Tibial artery (tissue), 4 donors: ENCODE data around the gene GTF3C1.

Source experiments
- DNase-seq, 2 donors: peaks; one replicate each; pipeline ENCODE4 v3.0.0-alpha.2; 2019
- H3K27ac ChIP-seq, 2 donors: fragments of 200-600 bp; sonication (generic) in 1 of 2; 1 replicate in 1 of 2; 2 replicates in 1 of 2; pipeline ENCODE4 v1.5.1; 2018 to 2019; ENCODE audit warnings: mild to moderate bottlenecking in 1 of 2
- H3K27me3 ChIP-seq, 2 donors: fragments of 200-600 bp; sonication (generic) in 1 of 2; one replicate each; pipeline versions ENCODE4 v1.5.1 to v1.6.0; 2016 to 2019
- H3K36me3 ChIP-seq, 3 donors: fragments of 200-600 bp; sonication (generic) in 2 of 3; one replicate each; pipeline ENCODE4 v1.5.1; 2016 to 2019; ENCODE audit warnings: mild to moderate bottlenecking in 2 of 3
- H3K4me1 ChIP-seq, 4 donors: fragments of 200-600 bp; sonication (generic) in 2 of 4; 1 replicate in 3 of 4; 2 replicates in 1 of 4; pipeline ENCODE4 v1.5.1; 2016 to 2019
- H3K4me3 ChIP-seq, 2 donors: fragments of 200-600 bp; sonication (generic) in 1 of 2; 1 replicate in 1 of 2; 2 replicates in 1 of 2; pipeline ENCODE4 v1.5.1; 2018 to 2019; ENCODE audit warnings: mild to moderate bottlenecking in 2 of 2
- H3K9me3 ChIP-seq, 3 donors: fragments of 200-600 bp; sonication (generic) in 1 of 3; one replicate each; pipeline ENCODE4 v1.5.1; 2016 to 2019
- CTCF ChIP-seq, 2 experiments: fragments of 200-600 bp in 1 of 2; fragments of 450-650 bp in 1 of 2; IDR thresholded peaks; one replicate each; pipeline ENCODE4 v1.5.1; 2017 to 2019; ENCODE audit warnings: antibody characterized with exemption in 2 of 2, mild to moderate bottlenecking in 1 of 2, moderate library complexity in 1 of 2
- intact Hi-C: fragments of 100-400 bp; cut with DNase I; formaldehyde crosslinking; loops from one replicate; pipeline ENCODE4 v1.15.0; 2023; ENCODE audit warnings: low total_unique reads

The GTF3C1 gene

GRCh38 chr16:27482397-27483087 lies 67.2 kb downstream of the GTF3C1 start:
- H3K9me3 ChIP-seq, result no peaks in the 10 kb centered on the region
- H3K36me3 ChIP-seq, result peaks cover 89 to 99% (median 99%) of the 10 kb centered on the region in 3 donors
- no peak overlapping the region for H3K27ac ChIP-seq
- no peaks in the 10 kb centered on the region for H3K4me1 ChIP-seq
- no peaks in the 10 kb centered on the region for H3K27me3 ChIP-seq
- intact Hi-C loops, result no loop called here
- no peak for DNase-seq
- no peak overlapping the region for H3K4me3 ChIP-seq
- TF ChIP-seq CTCF (IDR thresholded peaks at IDR 0.05), result no peak

- TF ChIP-seq CTCF (IDR thresholded peaks at IDR 0.05), result no peak
- intact Hi-C loops, result no loop called here
- Histone ChIP-seq H3K27ac (no peak overlapping the region), H3K4me1 (no peaks in the 10 kb centered on the region), H3K36me3 (peaks cover 92 to 99% (median 99%) of the 10 kb centered on the region in 3 donors), H3K27me3 (no peaks in the 10 kb centered on the region), H3K9me3 (no peaks in the 10 kb centered on the region), H3K4me3 (no peak overlapping the region)
- no peak for DNase-seq
These were observed 68.3 kb downstream of the GTF3C1 start for GRCh38 chr16:27481282-27481934.

- Histone ChIP-seq H3K27ac (no peak overlapping the region), H3K4me3 (no peak overlapping the region), H3K27me3 (no peaks in the 10 kb centered on the region), H3K4me1 (no peaks in the 10 kb centered on the region), H3K9me3 (no peaks in the 10 kb centered on the region), H3K36me3 (peaks cover 92 to 100% (median 99%) of the 10 kb centered on the region in 3 donors)
- no peak for TF ChIP-seq CTCF (IDR thresholded peaks at IDR 0.05)
- no peak for DNase-seq
- intact Hi-C loops, result no loop called here
These were observed 69.0 kb downstream of the GTF3C1 start for GRCh38 chr16:27480761-27481160.

GRCh38 chr16:27476240-27476639 lies 73.5 kb downstream of the GTF3C1 start:
- intact Hi-C loops, result no loop called here
- Histone ChIP-seq H3K27me3 (no peaks in the 10 kb centered on the region), H3K9me3 (no peaks in the 10 kb centered on the region), H3K4me1 (no peaks in the 10 kb centered on the region), H3K36me3 (peaks cover 81 to 100% (median 99%) of the 10 kb centered on the region in 3 donors), H3K27ac (no peak overlapping the region), H3K4me3 (no peak overlapping the region)
- no peak for TF ChIP-seq CTCF (IDR thresholded peaks at IDR 0.05)
- DNase-seq, result no peak

- DNase-seq, result no peak
- Histone ChIP-seq H3K27ac (no peak overlapping the region), H3K9me3 (no peaks in the 10 kb centered on the region), H3K4me1 (no peaks in the 10 kb centered on the region), H3K4me3 (no peak overlapping the region), H3K36me3 (peaks cover 81 to 100% (median 99%) of the 10 kb centered on the region in 3 donors), H3K27me3 (no peaks in the 10 kb centered on the region)
- TF ChIP-seq CTCF (IDR thresholded peaks at IDR 0.05), result no peak
- intact Hi-C loops, result no loop called here
These were observed 74.2 kb downstream of the GTF3C1 start for GRCh38 chr16:27475561-27475960.
